GM12892 (cell line): ENCODE results near the gene TFF2.

Source experiments
- POLR2A ChIP-seq: IDR thresholded peaks from 2 replicates; pipeline ENCODE4 v1.6.1; 2011; ENCODE audit warnings: low read depth, low read length, control low read depth
- TAF1 ChIP-seq: IDR thresholded peaks from 2 replicates; pipeline ENCODE4 v1.6.1; 2011; ENCODE audit warnings: low read depth, mild to moderate bottlenecking, control low read depth, low read length, borderline replicate concordance

DNA sequence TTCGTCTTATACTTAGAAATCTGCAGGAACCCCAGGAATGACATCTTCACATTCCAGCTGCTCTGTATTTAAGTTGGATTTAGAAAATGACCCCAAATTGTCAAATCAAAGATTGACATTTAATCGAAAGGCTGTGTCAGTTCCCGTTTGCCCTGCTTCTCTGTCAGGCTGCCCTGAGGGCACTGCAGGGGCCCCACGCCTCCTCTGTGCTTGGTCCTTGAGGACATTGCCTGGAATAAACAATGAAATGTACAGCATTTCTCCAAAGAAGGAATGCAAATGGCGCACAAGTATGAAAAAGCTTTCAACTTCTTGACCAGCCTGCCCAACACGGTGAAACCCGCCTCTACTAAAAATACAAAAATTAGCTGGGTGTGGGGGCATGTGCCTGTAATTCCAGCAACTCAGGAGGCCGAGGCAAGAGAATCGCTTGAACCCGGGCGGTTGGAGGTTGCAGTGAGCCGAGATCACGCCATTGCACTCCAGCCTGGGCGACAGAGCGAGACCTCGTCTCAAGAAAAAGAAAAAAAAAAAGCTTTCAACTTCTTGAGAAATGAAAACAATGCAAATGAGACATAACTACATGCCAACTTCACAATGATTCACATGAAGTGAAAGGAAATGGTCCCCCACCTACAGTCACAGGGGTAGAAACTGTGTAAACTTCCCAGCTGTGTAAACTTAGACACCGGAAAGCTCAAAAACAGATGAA is 42.1 kb upstream of the TFF2 start:
- TF ChIP-seq TAF1 (no peak), POLR2A (no peak)
